GM19438 (cell line): ENCODE measurements around the gene CLIC5.

Experiments used
- ATAC-seq: cut with Tn5 transposase; IDR thresholded peaks from one replicate; pipeline ENCODE4 v1.9.1; 2021; ENCODE audit warnings: low read depth; ENCODE audit not compliant: unreplicated experiment

Gene CLIC5

DNA sequence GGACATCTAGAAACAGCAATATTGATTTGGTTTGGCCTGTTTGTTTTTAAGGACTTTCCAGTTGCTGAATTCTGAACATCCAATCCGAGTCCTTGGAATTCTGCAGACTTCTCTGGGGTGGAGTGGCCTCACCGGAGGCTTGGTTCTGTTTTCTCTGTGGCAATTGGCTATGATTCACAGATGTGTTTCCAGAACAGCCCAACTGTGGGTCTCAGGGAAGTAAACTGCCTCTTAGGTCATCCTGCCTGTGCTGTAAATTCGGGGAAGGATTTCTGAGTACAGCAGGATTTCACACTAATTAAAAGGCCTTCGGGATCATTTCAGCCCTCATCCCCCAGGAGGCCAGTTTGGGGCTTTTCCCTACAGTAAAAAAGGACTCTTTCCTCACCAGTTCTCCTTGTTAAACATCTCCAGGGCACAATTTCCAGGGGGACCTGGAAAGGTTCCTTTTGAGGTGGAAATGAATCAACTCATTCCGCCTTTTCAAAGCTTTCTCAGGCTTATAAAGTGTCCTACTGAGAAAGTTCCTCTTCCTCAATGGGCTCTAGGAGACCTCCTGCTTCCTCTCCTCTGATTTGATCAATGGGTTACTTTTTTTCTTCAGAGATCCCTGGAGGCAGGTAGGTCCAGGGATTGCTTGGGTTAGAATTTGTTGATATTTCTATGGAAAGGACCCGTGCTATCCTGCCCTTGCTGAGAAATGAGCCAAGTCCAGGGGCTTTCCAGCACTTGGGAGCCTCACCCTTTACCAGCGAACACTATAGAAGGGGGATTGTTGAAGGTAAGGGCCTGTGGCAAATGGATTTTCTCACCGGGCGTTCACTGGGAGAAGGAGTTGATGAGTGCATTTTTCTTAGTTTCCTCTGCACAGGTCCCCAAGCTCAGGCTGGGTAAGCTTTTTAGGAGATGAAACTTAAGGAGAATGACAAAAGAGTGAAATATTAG lies 114.6 kb downstream of the CLIC5 start:
- no peak for ATAC-seq

DNA sequence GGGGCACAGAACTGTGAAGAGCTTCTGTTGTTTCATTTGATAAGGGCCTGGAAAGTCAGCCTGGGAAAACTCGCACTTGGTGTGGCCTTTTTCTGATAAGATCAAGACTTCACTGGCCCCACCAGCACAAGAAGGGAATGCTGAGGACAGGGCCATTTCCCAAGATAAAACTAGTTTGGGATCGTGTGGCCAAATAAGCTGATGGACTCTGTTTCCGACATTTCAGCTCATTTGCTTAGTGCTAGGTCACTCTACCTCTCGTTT lies 116.0 kb downstream of the CLIC5 start:
- ATAC-seq, result no peak

DNA sequence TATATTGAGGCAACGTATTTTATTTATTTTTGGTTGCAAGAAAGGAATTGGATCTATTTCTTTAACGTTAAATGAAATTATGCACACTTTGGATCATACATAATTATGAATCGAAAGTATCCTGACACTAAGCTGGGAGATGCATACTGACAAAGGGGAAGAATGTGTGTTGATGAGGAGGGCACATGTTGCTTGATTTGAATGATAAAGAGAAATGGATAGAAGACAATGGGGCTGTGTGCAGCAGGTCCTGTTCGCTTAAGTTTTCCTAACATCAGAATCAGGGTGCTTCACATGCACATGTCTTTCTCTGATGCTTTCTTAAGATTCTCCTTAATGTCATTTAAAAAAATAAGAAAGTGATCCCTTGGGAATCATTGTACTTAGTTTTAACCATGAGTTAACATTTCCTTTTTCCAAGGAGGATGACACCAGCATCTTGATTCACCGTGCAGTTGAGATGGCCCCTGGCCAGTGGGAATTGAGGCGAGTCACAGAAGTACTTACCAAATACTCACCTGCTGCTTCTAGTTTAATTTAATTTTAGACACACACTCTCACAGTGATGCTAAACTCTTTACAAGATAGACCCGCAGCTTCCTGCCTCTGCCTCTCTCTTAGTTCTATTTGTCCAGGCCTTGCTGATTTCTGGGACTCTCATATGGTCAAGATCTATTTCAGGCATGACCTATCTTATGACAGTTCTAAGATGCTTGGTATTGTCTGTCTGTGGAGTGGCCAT lies 116.5 kb downstream of the CLIC5 start:
- ATAC-seq, result no peak

DNA sequence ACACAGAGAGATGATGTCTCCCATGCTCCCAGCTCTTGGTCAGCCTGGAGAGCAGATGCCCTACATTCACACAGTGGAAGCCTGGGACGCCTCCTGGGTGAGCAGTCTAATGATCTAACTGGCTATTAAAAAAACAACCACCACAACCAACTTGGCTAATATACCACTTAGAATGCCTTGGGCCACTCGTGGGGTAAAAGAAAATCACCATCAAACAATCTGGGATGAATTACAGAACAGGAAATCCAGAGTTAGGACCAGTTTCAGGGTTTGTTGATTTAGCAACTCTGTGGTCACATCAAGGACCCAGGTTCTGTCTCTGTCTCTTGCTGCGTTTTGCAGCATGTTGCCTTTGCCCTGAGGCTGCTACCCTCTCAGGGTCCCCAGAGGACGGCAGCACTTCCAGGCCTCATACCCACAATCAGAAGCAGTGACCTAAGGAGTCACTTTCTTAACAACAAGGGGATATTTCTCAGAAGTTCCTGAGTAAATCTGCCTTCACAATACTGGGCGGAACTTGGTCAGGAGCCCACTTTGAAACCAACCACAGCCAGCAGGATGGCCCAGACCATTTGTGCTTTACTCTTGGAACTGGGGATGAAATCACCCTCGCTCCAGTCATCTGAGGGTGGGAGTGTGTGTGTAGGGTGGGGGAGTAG lies 118.7 kb downstream of the CLIC5 start:
- no peak for ATAC-seq

DNA sequence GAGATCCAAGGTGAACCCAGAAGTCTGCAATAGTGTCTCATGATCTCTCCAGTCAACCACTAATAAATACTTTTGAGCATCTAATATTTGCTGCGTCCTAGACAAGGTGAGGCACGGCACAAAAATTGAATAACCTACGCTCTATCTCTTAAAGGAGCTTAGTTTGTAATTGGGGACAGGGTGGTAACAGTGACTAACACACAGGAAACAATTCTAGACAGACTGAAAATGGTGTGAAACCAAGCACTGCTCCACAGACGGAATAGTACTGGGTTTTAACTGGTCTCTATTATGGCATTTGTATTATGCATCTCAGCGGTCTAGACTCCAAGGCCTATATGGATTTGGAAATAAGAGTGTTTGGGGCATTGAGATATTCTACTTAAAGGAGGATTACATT lies 120.1 kb downstream of the CLIC5 start:
- ATAC-seq, result no peak

DNA sequence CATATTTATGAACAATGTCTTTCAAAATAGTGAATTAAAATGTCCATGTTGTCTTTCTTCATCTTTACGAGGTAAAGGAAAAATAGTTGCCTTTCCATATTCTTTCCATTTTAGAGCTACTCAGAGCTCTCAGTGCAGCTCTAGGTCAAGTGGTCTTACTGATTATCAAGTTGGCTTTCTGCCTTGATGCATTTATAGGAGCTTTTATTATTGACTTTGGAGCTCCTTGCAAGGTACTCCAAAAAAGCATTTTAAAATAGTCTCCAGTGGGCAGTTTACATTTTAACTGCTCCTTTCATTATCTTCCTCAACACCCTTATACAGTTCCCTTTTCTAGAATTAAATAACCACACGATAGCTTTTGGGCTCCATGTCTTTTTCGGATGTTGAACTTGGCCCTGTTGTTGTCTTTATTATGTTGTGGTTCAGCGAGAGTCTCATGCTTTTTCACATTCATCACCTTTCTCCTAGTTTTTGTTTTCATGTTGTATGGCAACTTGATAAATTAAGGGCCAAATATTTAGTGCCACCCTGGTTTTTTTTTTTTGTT lies 122.9 kb downstream of the CLIC5 start:
- no peak for ATAC-seq

DNA sequence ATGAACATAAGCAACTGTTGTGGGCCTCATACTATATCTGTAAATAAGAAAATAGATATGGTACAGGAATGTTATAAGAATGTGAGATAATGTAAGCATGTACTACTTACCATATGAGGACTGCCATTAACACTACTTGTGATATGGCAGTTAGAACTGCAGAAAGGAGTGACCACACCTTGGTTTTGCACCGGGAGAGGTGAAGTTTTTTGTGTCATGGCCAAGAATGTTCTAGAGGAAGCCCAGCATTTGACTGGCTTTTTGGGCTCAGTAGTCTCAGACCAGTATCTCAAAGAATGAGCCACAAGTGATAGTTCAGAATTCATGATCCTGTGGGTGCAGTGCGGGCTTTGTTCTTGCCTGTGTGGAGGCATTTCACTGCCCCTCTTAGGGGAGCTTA lies 123.5 kb downstream of the CLIC5 start:
- no peak for ATAC-seq

DNA sequence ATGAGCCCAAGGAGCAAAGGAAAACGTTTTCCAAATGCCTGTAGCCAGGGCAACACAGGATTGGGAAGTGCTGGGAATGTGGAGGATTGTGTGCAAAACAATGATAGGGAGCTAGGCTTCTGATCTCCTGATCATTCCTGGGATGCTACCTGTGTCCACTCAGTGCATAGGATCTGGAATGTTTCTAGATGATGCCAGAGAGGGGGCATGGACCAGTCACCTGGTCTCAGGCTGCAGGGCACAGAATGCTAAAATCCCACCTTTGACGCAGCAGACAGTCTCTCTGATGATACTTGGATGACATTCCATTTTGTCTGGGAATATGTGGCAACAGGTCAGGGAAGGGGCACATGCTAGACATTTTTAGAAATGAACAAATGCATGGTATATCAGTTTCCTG lies 128.9 kb downstream of the CLIC5 start:
- no peak for ATAC-seq

DNA sequence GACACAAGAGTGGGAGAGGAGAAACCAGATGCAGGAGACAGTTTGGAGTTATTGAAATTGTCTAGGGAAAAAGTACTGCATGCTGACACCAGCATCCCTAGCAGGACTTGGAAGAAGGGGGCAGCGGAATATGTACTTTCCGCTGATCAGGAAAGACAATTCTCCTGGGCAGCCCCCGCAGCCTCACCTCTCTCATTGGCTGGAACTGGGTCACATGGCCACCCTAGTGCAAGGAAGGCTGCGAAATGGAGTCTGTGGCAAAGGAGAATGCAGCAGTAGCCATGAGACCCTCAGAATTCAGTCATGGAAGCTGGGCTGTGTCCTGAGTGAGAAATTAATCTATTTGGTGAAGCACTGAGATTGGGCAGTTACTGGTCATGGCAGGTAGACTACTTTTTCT lies 131.3 kb downstream of the CLIC5 start:
- no peak for ATAC-seq

DNA sequence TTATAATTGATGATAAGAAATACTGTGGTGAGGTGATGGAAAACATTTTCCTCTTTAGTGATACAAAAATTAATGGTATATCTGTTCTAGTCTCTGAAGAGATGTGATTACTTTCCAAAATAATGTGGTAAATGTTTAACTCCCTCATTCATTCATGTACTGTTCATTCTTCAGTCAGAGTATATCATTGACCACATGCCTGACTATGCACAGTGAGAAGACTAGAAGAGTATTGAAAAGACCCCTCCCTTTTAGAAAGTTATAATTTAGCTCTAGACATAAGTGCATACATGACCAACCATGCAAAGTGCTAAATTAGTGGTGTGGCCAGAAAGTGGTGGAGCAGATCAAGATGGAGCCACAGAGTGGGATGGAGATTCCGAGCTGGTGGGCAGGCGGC lies 133.0 kb downstream of the CLIC5 start:
- no peak for ATAC-seq

DNA sequence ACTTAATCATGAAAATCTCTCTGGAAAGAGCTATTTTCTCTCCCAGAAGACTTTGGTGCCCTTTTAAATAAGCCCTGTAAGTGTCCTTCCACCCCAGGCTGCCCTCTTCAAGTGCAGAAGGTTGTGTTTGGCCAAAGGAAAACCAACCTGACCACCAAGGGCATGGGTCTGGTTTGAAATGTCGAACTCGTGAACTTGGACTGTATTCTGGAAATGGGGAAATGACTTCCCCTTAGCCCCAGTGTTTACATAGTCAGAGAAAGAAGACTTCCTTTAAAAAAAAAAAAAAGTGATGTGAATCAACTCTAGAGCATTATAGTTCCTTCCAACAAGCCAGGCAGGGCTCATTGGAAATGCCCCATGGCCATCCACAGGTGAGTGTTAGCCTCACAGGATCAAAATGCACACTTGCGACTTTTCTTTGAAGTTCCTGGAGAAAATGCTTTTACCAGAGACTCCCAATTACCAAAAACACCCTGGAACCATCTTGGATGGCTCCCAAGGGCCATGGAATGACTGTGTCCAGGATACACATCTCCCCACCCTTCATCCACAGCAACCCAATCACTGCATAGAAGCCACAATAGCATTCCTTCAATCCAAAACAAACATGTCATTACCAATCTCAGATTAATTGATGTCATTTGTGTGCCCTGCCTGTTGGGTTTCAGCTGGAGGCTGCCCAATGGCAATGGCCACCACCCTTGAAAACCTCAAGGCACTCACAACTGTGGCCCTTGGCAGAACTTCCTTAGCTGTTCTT lies 133.8 kb downstream of the CLIC5 start:
- no peak for ATAC-seq

DNA sequence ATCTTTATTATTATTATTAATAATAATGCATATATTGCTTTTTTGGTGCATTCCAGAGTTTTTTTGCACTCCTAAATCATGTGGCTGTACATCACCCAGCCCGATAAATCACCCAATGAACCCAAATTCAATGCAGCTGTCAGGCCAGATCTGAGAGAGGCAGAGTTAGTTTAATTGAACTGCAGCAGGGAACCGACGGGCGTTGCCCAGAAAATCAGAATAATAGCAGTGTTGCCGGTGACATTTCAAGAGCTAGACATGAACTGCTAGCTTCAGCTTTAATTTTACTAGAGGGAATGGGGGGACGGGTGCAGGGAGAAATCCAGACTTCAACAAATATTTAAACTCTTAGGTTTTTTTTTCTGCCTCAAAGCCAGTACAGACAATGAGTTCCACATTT lies 135.0 kb downstream of the CLIC5 start:
- ATAC-seq, result no peak

DNA sequence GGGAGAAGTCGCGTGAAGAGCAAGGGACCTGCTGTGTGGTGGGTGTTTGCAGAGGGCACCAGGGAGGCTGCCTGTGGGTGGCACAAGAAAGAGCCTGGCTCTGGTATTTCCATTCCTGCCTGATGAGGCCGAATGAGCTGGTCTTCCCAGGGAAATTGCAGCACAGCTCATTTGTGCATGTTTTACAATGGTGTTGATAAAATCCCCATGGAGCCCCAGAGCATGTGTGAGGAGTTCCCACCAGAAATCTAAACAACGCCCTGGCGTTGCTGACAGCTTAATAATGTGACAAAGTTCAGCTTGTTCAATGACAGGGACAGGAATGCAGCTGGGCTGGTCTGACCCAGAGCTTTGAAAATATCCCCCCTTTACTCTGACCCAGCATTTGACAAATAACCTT lies 135.5 kb downstream of the CLIC5 start:
- no peak for ATAC-seq

DNA sequence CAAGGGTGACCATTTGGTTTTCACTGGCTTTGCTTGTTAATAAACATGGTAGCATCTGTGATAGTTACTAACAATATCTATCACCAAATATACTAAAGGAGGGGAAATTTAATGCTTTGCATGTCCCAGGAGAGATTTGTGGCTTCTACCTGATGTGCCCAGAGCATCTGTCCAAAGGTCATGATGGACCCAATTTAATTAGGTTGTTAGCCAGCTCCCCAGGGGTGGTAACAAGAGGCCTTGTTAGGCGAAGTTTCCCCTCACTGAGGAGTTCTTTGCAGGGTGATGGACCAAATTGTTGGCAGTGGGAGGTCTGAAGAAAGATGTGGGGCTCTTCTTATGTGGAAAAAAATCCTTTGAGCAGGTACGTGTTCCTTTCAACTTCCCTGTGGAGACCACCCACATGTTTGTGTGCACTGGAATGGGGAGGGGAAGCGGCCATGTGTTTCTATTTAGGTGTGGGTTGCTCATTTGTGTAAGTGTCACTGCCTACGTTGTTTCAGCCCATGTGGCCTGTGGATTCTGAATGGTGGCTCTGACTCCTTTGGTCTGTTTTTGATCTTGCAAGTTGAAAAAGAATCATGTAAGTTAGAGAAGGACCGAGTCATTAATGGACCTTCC lies 137.6 kb downstream of the CLIC5 start:
- ATAC-seq, result no peak

DNA sequence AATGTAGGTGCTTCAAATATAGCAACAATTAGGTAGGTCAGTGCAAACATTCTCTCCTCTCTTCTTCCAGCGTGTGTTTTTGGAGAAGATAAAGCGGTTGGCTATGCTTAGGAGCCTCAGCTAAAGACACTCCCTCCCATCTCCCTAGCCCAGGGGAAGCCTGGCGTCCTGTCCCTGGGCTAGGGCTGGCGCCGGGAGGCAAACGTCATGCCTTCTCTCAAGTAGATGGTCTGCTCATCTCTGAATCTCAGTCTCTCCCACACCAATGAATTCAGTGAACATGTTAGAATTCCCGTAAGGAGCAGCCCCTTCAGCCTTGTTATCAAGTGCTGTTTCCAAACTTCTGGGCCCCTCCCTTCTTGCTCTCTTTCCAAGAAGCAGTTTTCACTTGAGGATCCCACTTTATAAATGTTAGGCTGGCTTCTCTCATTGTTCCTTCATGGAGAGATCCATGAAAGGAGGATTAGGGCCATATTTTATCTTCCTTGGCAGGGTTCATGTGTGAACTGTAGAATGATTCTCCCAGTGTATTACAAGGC lies 142.8 kb downstream of the CLIC5 start:
- ATAC-seq, result no peak

DNA sequence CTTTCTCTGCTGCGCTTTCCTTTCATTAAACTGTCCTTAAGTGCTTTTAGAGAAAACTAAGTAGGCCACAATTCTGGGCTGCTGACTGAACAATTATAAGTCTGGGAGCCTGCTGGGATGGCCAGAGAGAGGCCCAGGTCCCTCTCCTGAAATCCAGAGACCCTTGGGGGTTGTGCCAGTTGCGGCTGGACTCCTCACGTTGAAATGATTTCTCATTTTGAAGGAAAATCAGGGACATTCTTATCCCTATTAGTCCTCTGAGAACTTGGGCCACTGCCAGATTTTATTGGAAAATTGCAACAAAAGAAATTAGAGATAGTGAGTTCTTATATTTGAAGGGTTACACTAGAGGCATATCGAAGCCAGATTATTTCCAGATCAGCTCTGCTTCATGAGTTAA lies 145.1 kb downstream of the CLIC5 start:
- ATAC-seq, result no peak

DNA sequence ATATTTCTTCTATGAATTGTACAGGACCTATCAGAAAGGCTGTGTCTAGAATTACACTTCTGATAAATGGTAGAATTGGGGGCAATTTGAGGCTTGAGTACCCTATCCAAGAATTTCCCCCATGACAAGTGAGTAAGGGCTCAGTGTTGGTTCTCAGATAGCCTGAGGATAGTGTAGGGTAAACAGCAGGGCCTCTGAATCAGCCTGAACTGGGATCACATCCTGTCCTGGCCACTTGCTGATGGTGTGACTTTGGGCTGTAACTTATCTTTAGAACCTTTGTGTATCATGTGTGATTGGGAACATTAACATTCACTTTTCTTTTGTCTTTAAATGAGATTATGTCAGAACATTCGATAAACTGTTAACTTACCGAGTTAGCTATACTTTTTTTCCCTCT lies 151.0 kb downstream of the CLIC5 start:
- no peak for ATAC-seq

DNA sequence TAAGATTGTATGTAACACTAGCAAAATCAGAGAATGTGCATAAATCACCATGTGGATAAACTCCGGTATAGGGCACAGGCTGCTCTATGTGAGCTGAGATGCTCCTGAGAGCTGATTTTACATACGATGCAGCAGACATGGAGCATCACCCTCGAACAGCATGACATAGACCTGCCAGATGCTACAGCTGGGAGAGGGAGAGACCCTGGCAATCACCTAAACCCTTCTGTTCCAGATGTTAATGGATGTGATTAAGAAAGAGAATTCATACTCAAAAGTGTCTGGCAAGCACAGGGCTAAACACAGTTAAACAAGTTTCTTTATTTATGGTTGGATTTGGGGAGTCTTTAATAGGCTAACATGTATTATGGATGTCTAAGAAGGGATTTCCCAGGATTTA lies 157.0 kb downstream of the CLIC5 start:
- no peak for ATAC-seq

DNA sequence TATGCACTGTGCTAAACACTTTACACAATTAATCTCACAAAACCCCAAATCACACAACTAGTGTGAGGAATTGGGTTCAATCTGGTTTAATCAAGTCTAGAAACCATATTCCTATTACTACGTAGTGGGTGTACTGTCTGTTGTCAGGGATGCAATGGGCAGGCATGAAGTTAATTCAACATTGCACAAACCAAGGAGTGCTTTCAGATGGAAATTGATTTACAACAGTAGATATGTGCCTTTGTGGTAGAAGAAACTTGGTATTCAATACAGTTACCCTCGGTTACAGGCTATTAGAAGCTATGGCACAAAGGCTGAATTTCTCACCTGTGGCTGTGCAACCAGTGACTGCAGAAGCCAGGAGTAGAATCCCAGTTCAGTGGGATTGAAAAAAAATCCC lies 157.8 kb downstream of the CLIC5 start:
- ATAC-seq, result no peak
